Fibroblast of skin of abdomen (primary cell): Measurements from ENCODE around the gene EML6.

Experiments used
- DNase-seq: peaks from one replicate; pipeline ENCODE4 v3.0.0-alpha.2; 2013

The EML6 gene

GRCh38 chr2:54708584-54709335 is 14.7 kb upstream of the EML6 start:
- no peak for DNase-seq

- DNase-seq, result no peak
Observed at GRCh38 chr2:54709336-54709809, 14.1 kb upstream of the EML6 start.

- no peak for DNase-seq
Observed at GRCh38 chr2:54710216-54710615, 13.2 kb upstream of the EML6 start.

- DNase-seq, result no peak
Observed at GRCh38 chr2:54712516-54712915, 10.9 kb upstream of the EML6 start.

DNA sequence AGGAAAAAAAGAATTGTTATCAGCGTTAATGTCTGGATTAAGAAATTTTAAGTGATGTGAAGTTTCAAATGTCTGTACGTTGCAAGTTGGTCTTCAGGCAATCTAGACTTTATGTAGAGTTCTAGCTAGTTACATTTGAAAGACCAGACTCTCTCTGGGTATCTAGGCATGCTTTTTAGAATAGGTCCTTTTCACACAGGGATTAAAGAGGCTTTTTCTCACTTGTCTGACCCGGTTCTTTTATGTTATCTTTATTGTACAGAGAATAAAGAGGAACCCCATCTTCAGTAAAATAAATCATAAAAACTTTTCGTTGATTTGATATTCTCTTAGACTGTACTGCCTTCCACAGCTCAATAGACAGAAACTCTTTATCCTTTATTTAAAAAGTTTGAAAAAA is 8.5 kb upstream of the EML6 start:
- no peak for DNase-seq

- no peak for DNase-seq
Observed at GRCh38 chr2:54716375-54716774, 7.1 kb upstream of the EML6 start.

DNA sequence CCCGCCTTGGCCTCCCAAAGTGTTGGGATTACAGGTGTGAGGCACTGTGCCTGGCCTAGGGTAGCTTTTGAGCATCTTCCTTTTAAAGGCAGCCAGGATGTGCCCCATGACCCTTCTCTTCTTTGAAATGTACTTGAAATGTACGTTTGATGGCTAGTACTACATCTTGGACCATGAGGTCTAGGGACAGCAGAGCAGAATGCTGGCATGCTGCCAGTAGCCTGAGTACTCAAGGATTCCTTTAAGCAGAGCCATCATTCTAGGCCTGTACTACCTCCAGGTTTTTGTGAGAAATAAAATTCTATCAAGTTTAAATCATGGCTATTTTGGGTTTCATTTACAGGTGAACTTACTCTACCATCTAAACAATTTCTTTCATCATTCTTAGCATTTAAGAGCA is 2.9 kb upstream of the EML6 start:
- DNase-seq, result no peak

- DNase-seq, result peak; percentile 60
Observed at GRCh38 chr2:54722641-54723040, 821 bp upstream of the EML6 start.

GRCh38 chr2:54723996-54724559 is 616 bp downstream of the EML6 start:
- no peak for DNase-seq

DNA sequence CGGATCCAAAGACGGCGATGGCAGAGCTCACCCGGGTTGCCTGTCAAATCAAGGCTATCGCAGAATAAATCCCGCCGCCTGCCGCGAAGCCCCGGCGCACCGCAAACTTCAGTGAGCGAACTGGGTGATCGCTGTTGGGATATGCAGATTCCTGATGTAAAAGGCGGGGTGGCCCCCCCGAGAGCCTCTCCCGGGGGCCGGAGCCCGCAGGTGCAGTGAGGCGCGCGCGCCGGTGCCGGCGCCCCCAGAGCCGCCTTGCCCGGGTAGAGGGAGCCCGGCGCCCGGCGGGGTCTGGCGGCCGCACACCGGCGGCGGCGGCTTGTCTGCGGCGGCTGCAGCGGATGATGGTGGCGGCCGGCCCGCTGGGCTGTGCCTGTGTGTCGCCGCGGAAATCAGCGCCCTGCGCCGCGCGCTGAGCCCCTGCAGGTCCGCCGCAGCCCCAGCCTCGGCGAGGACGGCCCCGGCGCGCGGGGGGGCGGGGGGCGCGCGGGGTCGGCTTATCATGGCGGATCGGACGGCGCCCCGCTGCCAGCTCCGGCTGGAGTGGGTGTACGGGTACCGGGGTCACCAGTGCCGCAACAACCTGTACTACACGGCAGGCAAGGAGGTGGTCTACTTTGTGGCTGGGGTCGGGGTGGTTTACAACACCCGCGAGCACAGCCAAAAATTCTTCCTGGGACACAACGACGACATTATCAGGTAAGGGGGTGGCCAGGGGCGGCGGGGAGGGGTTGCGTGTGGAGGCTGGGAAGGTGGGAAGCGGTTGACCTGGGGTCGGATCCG is 1.3 kb downstream of the EML6 start:
- DNase-seq, result no peak

GRCh38 chr2:54725343-54726099 is 2.1 kb downstream of the EML6 start:
- DNase-seq, result no peak

DNA sequence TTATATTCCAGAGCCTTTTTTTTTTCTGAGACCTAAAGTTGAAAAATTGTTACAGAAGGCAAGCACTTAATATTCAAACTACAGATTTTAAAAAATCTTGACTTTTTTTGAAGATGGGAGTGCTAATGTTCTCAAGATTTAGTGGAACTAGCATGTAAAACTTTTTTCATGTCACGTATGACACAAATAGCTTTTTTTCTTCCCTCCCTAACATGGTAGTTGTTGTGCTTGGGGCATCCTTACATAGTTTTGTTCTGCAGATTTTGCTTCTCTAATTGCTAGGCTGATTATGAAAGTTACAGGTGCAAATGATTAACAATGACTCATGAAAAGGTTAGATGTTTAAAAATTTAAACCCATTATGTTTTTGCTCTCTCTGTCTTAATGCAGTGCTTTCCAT is 3.0 kb downstream of the EML6 start:
- no peak for DNase-seq

DNA sequence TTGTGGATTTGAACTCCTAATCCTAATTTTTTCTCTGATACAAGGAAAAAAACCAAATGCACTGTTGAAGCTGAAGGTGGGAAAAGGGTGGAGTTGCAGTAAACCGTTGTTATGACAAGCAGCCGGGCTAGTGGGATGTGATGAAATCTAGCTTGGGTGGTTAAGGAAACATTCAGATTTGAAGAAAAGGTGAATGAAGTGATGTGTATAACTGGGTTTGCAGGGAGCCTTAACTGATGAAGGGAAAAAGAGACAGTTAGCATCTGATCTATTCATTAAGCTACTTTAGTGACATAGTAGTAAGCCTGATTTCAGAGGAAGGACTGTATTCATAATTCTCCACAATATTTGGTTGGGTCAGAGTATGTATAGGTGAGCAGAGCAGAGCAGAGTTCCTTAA is 3.5 kb downstream of the EML6 start:
- DNase-seq, result no peak

DNA sequence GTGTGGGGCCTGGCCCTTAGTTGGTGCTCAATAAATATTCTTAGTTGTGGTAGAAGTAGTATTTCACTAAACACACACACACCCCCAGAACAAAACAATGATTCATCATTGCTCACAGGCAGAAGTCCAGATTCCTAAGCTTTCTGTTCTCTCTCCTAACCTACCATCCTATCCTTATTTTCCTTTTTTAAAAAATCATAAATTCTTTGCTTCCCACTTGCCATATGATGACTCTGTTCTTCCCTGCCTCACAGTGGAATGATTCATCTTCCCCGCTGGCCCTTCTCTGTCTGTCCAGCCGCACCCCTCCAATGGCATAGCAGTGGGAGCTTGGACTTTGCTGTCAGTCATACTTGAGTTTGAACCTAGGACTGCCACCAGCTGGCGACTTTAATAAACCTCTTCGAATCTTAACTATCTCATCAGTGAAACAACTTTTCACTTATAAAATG is 5.2 kb downstream of the EML6 start:
- peak; percentile 86 for DNase-seq

DNA sequence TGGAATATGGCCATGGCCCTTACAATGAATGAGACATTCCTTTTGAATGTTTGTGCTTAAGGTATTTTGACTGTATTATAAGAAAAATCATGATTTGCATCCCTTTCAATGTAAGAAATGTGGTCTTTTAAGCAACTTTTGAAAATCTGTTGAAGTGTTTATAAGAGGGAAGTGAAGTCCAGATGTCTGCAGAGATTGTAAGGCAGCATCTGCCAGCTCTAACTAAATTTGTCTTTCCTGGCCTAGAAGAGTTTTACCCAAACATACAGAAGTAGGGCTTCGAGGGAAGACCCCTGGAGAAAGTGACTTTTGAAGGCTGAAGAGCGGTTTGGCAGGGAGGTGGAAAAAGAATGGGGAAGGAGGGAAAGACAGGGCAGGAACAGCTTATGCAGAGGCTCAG is 12.2 kb downstream of the EML6 start:
- DNase-seq, result no peak

DNA sequence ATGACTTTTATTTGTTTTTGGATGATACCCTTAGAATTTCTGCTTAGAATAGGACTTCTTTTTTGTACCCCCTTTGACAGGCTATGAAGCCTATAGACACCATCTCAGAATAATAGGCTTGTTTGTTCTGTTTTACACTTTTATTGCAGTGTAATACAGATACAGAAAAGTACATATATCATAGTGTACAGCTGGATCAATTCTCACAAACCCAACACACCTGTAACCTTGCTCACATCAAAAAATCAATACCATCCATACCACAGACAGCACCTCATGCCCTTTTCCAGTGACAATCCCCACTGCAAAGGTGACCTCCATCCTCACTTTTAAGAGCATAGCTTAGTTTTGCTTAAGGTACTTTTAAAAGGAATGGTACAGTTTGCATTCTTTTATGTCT is 14.8 kb downstream of the EML6 start:
- DNase-seq, result no peak

DNA sequence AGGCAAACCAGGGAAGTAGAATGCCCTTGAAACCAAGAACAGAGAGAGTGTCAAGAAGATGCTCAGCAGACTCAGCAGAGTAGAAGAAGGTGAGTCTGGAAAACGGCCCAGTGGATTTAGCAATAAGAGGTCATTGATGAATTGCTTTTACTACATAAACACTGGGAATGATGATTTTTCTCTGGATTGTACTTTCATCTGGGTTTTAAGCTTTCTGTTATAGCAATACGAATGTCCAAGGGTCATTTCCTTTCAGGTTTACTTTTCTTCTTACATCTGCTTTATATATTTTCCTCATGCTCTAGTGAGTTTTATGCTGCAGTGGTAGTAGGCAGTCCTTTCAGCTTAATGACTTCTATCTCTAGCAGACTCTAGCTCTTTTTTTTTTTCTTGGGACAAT is 16.9 kb downstream of the EML6 start:
- DNase-seq, result no peak

- DNase-seq, result peak; percentile 29
Observed at GRCh38 chr2:54741250-54741649, 17.8 kb downstream of the EML6 start.

DNA sequence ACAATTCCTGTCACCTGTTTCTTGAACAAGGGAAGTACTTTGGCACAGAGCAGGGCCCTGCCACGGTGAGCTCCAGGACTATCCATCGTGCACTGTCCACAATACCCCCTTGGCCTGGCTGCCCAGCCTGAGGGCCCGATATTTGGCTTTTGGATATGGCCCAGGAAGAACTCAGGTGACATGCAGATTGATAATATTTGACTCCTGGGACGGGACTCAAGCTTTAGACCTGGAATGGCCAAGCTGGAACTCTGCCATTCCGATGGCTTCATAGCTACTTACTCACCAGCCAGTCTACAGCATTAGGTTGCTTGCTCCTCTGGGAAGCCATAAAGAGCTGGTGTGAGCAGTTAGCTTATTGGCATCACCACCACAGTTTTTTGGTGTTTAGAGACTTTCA is 26.6 kb downstream of the EML6 start:
- DNase-seq, result peak; percentile 22

DNA sequence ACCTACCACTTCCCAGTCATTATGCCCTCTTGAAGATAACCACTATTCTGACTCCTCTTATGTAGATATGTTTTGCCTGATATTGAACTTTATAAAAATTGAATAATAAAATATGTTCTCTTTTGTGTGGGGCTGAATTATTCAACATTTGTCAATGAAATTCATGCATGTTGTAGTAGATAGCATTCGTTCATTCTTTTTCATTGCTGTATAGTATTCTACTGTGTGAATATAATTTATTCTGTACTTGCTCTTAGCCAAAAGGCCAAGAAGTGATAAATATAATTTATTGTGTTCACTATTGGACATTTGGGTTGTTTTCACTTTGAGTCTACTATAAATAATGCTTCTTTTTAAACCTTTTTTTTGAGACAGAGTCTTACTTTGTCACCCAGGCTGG is 29.0 kb downstream of the EML6 start:
- no peak for DNase-seq

- no peak for DNase-seq
Observed at GRCh38 chr2:54755641-54756326, 32.3 kb downstream of the EML6 start.

GRCh38 chr2:54757500-54757899 is 34.0 kb downstream of the EML6 start:
- DNase-seq, result peak; percentile 46
